ENCODE data around the gene LEF1. TPM values are rescaled to one million over a fixed set of nuclear protein-coding genes. Genes with fewer than 3 reads are reported as not detected.

The LEF1 gene
- total and polyA plus RNA-seq, 2 donors (not counting 1 experiment from before 2014, with no cell fraction given) = 1.8 to 2.6 TPM

GRCh38 chr4:108140328-108140727 is 28.4 kb downstream of the LEF1 start:
- Histone ChIP-seq H3K9me3 (ENCODE audit: control insufficient read depth, insufficient read depth, low read depth, low read length) (no peaks in the 10 kb centered on the region), H3K4me3 (replicated peaks in 1 of 4; ENCODE audit: control extremely low read depth in 1 of 4, insufficient read depth in 1 of 4, low read depth in 3 of 4, low read length in 4 of 4) (no peak overlapping the region), H4K20me1 (ENCODE audit: control insufficient read depth, extremely low read depth, insufficient read depth, low read length) (no peaks in the 10 kb centered on the region), H3K9ac (ENCODE audit: insufficient read depth, low read length) (no peak overlapping the region), H2AFZ (ENCODE audit: low read length) (no peak overlapping the region), H3K36me3 (ENCODE audit: control insufficient read depth, insufficient read depth, low read length) (no peaks in the 10 kb centered on the region), H3K4me2 (ENCODE audit: extremely low read depth, insufficient read depth, low read length) (no peak overlapping the region), H3K27me3 (ENCODE audit: control insufficient read depth, insufficient read depth, low read length) (no peaks in the 10 kb centered on the region), H3K4me1 (ENCODE audit: control insufficient read depth, extremely low read depth, insufficient read depth, low read length) (no peaks in the 10 kb centered on the region), H3K79me2 (ENCODE audit: control insufficient read depth, insufficient read depth, low read length) (no peaks in the 10 kb centered on the region), H3K27ac (ENCODE audit: insufficient read depth, low read length) (no peak overlapping the region)
- TF ChIP-seq, protein P1, sequence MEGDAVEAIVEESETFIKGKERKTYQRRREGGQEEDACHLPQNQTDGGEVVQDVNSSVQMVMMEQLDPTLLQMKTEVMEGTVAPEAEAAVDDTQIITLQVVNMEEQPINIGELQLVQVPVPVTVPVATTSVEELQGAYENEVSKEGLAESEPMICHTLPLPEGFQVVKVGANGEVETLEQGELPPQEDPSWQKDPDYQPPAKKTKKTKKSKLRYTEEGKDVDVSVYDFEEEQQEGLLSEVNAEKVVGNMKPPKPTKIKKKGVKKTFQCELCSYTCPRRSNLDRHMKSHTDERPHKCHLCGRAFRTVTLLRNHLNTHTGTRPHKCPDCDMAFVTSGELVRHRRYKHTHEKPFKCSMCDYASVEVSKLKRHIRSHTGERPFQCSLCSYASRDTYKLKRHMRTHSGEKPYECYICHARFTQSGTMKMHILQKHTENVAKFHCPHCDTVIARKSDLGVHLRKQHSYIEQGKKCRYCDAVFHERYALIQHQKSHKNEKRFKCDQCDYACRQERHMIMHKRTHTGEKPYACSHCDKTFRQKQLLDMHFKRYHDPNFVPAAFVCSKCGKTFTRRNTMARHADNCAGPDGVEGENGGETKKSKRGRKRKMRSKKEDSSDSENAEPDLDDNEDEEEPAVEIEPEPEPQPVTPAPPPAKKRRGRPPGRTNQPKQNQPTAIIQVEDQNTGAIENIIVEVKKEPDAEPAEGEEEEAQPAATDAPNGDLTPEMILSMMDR (conservative IDR thresholded peaks at IDR 0.05 in 1 of 2, IDR thresholded peaks at IDR 0.05 in 1 of 2; ENCODE audit: low read depth in 1 of 2, low read length in 2 of 2) = no peak
- TF ChIP-seq EZH2 (IDR thresholded peaks at IDR 0.05; ENCODE audit: low read length, missing control alignments) = no peak
- no peak for DNase-seq (ENCODE audit: low read depth in 2 of 2)

GRCh38 chr4:108139089-108139488 is 29.6 kb downstream of the LEF1 start:
- Histone ChIP-seq H3K27me3 (ENCODE audit: control insufficient read depth, insufficient read depth, low read length) (no peaks in the 10 kb centered on the region), H3K36me3 (ENCODE audit: control insufficient read depth, insufficient read depth, low read length) (no peaks in the 10 kb centered on the region), H3K4me1 (ENCODE audit: control insufficient read depth, extremely low read depth, insufficient read depth, low read length) (no peaks in the 10 kb centered on the region), H2AFZ (ENCODE audit: low read length) (peak overlapping the region; percentile 28), H3K4me2 (ENCODE audit: extremely low read depth, insufficient read depth, low read length) (peak overlapping the region; percentile 18), H3K4me3 (replicated peaks in 1 of 4; ENCODE audit: control extremely low read depth in 1 of 4, insufficient read depth in 1 of 4, low read depth in 3 of 4, low read length in 4 of 4) (no peak overlapping the region), H3K9ac (ENCODE audit: insufficient read depth, low read length) (no peak overlapping the region), H3K9me3 (ENCODE audit: control insufficient read depth, insufficient read depth, low read depth, low read length) (no peaks in the 10 kb centered on the region), H3K27ac (ENCODE audit: insufficient read depth, low read length) (no peak overlapping the region), H4K20me1 (ENCODE audit: control insufficient read depth, extremely low read depth, insufficient read depth, low read length) (no peaks in the 10 kb centered on the region), H3K79me2 (ENCODE audit: control insufficient read depth, insufficient read depth, low read length) (no peaks in the 10 kb centered on the region)
- no peak for DNase-seq (ENCODE audit: low read depth in 2 of 2)
- TF ChIP-seq, protein P1 (conservative IDR thresholded peaks at IDR 0.05 in 1 of 2, IDR thresholded peaks at IDR 0.05 in 1 of 2; ENCODE audit: low read depth in 1 of 2, low read length in 2 of 2) = no peak
- TF ChIP-seq EZH2 (IDR thresholded peaks at IDR 0.05; ENCODE audit: low read length, missing control alignments) = no peak

- no peaks in the 10 kb centered on the region for H3K79me2 ChIP-seq (ENCODE audit: control insufficient read depth, insufficient read depth, low read length)
- DNase-seq (ENCODE audit: low read depth in 2 of 2) = no peak
- no peak overlapping the region for H3K4me3 ChIP-seq (replicated peaks in 1 of 4; ENCODE audit: control extremely low read depth in 1 of 4, insufficient read depth in 1 of 4, low read depth in 3 of 4, low read length in 4 of 4)
- H3K9me3 ChIP-seq (ENCODE audit: control insufficient read depth, insufficient read depth, low read depth, low read length) = no peaks in the 10 kb centered on the region
- no peaks in the 10 kb centered on the region for H3K4me1 ChIP-seq (ENCODE audit: control insufficient read depth, extremely low read depth, insufficient read depth, low read length)
- H4K20me1 ChIP-seq (ENCODE audit: control insufficient read depth, extremely low read depth, insufficient read depth, low read length) = no peaks in the 10 kb centered on the region
- no peaks in the 10 kb centered on the region for H3K36me3 ChIP-seq (ENCODE audit: control insufficient read depth, insufficient read depth, low read length)
- TF ChIP-seq, protein P1 (conservative IDR thresholded peaks at IDR 0.05 in 1 of 2, IDR thresholded peaks at IDR 0.05 in 1 of 2; ENCODE audit: low read depth in 1 of 2, low read length in 2 of 2) = no peak
- TF ChIP-seq EZH2 (IDR thresholded peaks at IDR 0.05; ENCODE audit: low read length, missing control alignments) = no peak
- no peak overlapping the region for H2AFZ ChIP-seq (ENCODE audit: low read length)
- no peak overlapping the region for H3K9ac ChIP-seq (ENCODE audit: insufficient read depth, low read length)
- no peak overlapping the region for H3K27ac ChIP-seq (ENCODE audit: insufficient read depth, low read length)
- H3K4me2 ChIP-seq (ENCODE audit: extremely low read depth, insufficient read depth, low read length) = no peak overlapping the region
- H3K27me3 ChIP-seq (ENCODE audit: control insufficient read depth, insufficient read depth, low read length) = no peaks in the 10 kb centered on the region
Measured at GRCh38 chr4:108135549-108136209, 33.1 kb downstream of the LEF1 start.
